Measurements from ENCODE around the gene EHMT1.

DNA sequence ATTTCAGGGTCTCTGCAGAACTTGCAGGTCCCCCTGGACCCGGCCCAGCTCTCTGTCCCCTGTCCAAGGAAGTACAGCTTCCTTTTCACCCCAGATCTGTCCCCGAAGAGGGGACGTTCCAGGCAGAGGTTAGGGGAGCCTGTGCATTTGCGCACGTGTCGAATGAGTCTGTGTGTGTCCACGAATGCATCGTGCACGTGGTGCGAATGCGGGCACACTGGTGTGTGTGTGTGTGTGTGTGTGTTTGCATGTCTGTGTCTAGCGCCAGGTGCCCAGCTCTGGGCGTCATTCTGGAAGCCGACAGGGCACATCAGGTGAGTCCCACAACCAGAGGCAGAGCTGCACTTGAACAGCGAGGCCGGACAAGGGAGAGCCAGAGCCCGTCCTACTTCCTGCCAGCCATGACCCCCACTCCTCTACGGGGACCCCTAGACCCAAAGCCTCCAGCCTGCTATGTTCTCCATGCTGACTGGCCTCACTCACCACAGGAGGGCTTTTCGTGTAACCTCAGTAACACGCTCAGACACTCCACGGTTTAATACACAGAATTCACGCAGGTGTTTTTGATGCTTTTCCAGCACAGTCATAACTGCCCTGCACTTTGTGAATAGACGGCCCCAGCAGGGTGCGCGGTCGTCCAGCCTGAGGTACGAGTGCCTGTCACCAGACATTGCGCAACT, 217.5 kb downstream of the EHMT1 start:
- TF ChIP-seq ZFP30 (CRISPR knock-in tag; IDR thresholded peaks at IDR 0.05): no peak
- TF ChIP-seq OSR1 (CRISPR knock-in tag; IDR thresholded peaks at IDR 0.05): no peak
- TF ChIP-seq BACH2 (CRISPR knock-in tag; IDR thresholded peaks at IDR 0.05; ENCODE audit: borderline replicate concordance): no peak
- no peak for TF ChIP-seq ZC3H10 (CRISPR knock-in tag; IDR thresholded peaks at IDR 0.05)
- TF ChIP-seq PATZ1 (CRISPR knock-in tag; IDR thresholded peaks at IDR 0.05; ENCODE audit: borderline replicate concordance): no peak
- TF ChIP-seq POU6F1 (CRISPR knock-in tag; IDR thresholded peaks at IDR 0.05; ENCODE audit: borderline replicate concordance, low read depth): no peak
- TF ChIP-seq ARNTL (CRISPR knock-in tag; IDR thresholded peaks at IDR 0.05; ENCODE audit: borderline replicate concordance, low read depth): no peak
- TF ChIP-seq TOX (CRISPR knock-in tag; IDR thresholded peaks at IDR 0.05; ENCODE audit: borderline replicate concordance): no peak
- no peak for TF ChIP-seq CSDC2 (CRISPR knock-in tag; IDR thresholded peaks at IDR 0.05)
- no peak for TF ChIP-seq ESRRG (CRISPR knock-in tag; IDR thresholded peaks at IDR 0.05)
- TF ChIP-seq, protein P1, sequence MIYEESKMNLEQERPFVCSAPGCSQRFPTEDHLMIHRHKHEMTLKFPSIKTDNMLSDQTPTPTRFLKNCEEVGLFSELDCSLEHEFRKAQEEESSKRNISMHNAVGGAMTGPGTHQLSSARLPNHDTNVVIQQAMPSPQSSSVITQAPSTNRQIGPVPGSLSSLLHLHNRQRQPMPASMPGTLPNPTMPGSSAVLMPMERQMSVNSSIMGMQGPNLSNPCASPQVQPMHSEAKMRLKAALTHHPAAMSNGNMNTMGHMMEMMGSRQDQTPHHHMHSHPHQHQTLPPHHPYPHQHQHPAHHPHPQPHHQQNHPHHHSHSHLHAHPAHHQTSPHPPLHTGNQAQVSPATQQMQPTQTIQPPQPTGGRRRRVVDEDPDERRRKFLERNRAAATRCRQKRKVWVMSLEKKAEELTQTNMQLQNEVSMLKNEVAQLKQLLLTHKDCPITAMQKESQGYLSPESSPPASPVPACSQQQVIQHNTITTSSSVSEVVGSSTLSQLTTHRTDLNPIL (CRISPR knock-in tag; IDR thresholded peaks at IDR 0.05; ENCODE audit: low read depth): no peak
- TF ChIP-seq ZNF565 (CRISPR knock-in tag; conservative IDR thresholded peaks at IDR 0.05; ENCODE audit: low read depth): no peak
